Right lobe of liver (tissue), 4 donors: Measurements from ENCODE around the gene ZNF160.
"Not testable (repeated sequence)": the region's sequence is repeated elsewhere in the genome, so short reads cannot be mapped to it uniquely, and the experiment has no call there.

Experiments used
- POLR2A ChIP-seq: fragments of 450-650 bp; IDR thresholded peaks from one replicate; pipeline ENCODE4 v1.6.1; 2017; ENCODE audit warnings: antibody characterized with exemption, mild to moderate bottlenecking
- TF ChIP-seq, protein P1 (sequence below), 4 donors: fragments of 200-600 bp in 3 of 4; fragments of 450-650 bp in 1 of 4; IDR thresholded peaks; one replicate each; pipeline versions ENCODE4 v1.5.1 to v1.8.0; 2016 to 2022; ENCODE audit warnings: antibody characterized with exemption in 4 of 4, mild to moderate bottlenecking in 2 of 4
- donor health status: DM: no; HTN: no; CAD: no.
- donor health status: DM: no; HTN: no; CAD: no.
- donor health status: DM: no; HTN: yes; CAD: no.

DNA sequence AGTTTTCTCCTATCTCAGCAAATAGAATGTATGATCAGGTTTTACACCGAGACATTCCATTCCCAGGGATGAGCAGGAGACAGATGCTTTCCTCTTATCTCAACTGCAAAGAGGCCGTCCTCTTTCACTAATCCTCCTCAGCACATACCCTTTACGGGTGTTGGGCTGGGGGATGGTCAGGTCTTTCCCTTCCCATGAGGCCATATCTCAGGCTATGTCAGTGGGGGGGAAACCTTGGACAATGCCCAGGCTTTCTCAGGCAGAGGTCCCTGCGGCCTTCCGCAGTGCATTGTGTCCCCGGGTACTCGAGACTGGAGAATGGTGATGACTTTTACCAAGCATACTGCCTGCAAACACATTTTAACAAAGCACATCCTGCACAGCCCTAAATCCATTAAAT is 74.9 kb downstream of the ZNF160 start:
- TF ChIP-seq, protein P1, sequence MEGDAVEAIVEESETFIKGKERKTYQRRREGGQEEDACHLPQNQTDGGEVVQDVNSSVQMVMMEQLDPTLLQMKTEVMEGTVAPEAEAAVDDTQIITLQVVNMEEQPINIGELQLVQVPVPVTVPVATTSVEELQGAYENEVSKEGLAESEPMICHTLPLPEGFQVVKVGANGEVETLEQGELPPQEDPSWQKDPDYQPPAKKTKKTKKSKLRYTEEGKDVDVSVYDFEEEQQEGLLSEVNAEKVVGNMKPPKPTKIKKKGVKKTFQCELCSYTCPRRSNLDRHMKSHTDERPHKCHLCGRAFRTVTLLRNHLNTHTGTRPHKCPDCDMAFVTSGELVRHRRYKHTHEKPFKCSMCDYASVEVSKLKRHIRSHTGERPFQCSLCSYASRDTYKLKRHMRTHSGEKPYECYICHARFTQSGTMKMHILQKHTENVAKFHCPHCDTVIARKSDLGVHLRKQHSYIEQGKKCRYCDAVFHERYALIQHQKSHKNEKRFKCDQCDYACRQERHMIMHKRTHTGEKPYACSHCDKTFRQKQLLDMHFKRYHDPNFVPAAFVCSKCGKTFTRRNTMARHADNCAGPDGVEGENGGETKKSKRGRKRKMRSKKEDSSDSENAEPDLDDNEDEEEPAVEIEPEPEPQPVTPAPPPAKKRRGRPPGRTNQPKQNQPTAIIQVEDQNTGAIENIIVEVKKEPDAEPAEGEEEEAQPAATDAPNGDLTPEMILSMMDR (IDR thresholded peaks at IDR 0.05): not testable (repeated sequence)
- not testable (repeated sequence) for TF ChIP-seq POLR2A
